Natural killer cell treated with Interleukin-12 subunit alpha and Interleukin-12 subunit beta and Interleukin-15 and Interleukin-18, amount 100 ng/mL, for 72 hours (primary cell): ENCODE measurements around the gene ALDH1L1. TPM values are rescaled to one million over a fixed set of nuclear protein-coding genes. Genes with fewer than 3 reads are reported as not detected.

Experiments used
- ATAC-seq, 2 donors: fragments of 150-1000 bp; cut with Tn5 transposase in 1 of 2; sonication (Bioruptor Pico), chemical (Tn5 transposase) in 1 of 2; 2 replicates each; pipeline ENCODE4 v1.10.0; 2021
- DNase-seq: peaks from one replicate; pipeline ENCODE4 v3.0.0; 2022; ENCODE audit warnings: low spot score
- H3K27ac Mint-ChIP-seq, 2 donors: 1 replicate in 1 of 2; 2 replicates in 1 of 2; pipeline ENCODE4 v1.8.0; 2022; ENCODE audit warnings: mixed read lengths in 2 of 2, mild to moderate bottlenecking in 1 of 2, moderate library complexity in 1 of 2
- H3K27me3 Mint-ChIP-seq, 2 donors: 1 replicate in 1 of 2; 2 replicates in 1 of 2; pipeline ENCODE4 v1.8.0; 2022; ENCODE audit warnings: mixed read lengths in 2 of 2
- H3K36me3 Mint-ChIP-seq: one replicate; pipeline ENCODE4 v1.8.0; 2022; ENCODE audit warnings: mixed read lengths
- H3K4me1 Mint-ChIP-seq, 2 donors: 1 replicate in 1 of 2; 2 replicates in 1 of 2; pipeline ENCODE4 v1.8.0; 2022; ENCODE audit warnings: low read depth in 2 of 2, mixed read lengths in 2 of 2, mild to moderate bottlenecking in 1 of 2
- H3K4me3 Mint-ChIP-seq: one replicate; pipeline ENCODE4 v1.8.0; 2022; ENCODE audit warnings: mixed read lengths
- H3K9me3 Mint-ChIP-seq: 2 replicates; pipeline ENCODE4 v1.8.0; 2022; ENCODE audit warnings: mixed read lengths
- total RNA-seq, 2 donors: library from RNA; stranded (reverse); gene quantifications; one replicate each; pipeline ENCODE4 v1.2.3, GENCODE V29; 2022

ALDH1L1 gene
- total RNA-seq, 2 donors from 2014 or later, result not detected

DNA sequence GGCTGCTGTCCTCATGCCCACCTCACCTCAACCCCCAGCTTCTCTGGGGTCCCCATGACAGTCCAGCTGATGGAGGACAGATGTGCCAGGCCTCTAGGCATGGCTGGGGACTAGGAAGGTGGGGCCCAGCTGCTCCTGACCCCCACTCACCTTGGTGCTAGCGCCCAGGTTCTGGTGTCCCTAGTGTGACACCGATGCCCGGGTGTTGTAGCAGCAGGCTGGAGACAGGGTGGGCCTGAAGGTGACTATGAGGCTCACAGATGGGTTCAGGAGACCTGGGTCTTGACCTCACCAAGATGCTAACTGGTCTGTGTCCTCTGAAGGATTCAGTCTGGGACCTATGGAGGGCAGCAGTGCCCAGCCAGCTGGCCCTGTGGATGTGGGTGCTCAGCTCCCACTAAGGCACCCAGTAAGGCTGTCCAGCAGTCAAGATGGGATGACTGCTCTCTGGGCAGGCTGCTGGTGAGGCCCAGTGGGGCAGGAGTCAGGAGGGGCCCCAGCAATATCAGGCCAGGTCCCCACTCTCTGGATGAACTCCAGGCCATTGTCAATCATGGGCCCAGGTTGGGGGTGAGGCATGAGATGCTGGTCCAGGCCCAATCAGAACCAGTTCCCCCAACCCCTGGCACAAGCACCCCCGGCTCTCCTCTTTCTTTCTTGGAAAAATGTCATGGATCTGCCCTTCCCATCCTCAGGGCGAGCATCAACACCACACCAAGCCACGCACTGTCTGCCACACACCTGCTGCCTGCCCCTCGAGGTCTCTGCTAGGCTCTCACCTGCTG, 33.0 kb downstream of the ALDH1L1 start:
- H3K9me3 Mint-ChIP-seq, result no peaks in the 10 kb centered on the region
- no peaks in the 10 kb centered on the region for H3K36me3 Mint-ChIP-seq
- H3K27ac Mint-ChIP-seq, result no peak overlapping the region
- DNase-seq, result no peak
- H3K4me1 Mint-ChIP-seq, result no peaks in the 10 kb centered on the region
- peaks cover 11 to 13% of the 10 kb centered on the region in 2 donors for H3K27me3 Mint-ChIP-seq
- peak; percentile 33 to 39 for ATAC-seq
- H3K4me3 Mint-ChIP-seq, result no peak overlapping the region

GRCh38 chr3:126146525-126147146, 33.8 kb downstream of the ALDH1L1 start:
- H3K27me3 Mint-ChIP-seq, result peaks cover 15 to 17% of the 10 kb centered on the region in 2 donors
- no peak for DNase-seq
- H3K27ac Mint-ChIP-seq, result no peak overlapping the region

GRCh38 chr3:126146034-126146433, 34.4 kb downstream of the ALDH1L1 start:
- DNase-seq (no peak), ATAC-seq (no peak)
- no peaks in the 10 kb centered on the region for H3K36me3 Mint-ChIP-seq
- peaks cover 20 to 23% of the 10 kb centered on the region in 2 donors for H3K27me3 Mint-ChIP-seq
- H3K4me3 Mint-ChIP-seq, result no peak overlapping the region
- H3K9me3 Mint-ChIP-seq, result no peaks in the 10 kb centered on the region
- no peak overlapping the region for H3K27ac Mint-ChIP-seq
- no peaks in the 10 kb centered on the region for H3K4me1 Mint-ChIP-seq

More at GRCh38 chr3:126146525-126147146, 33.8 kb downstream of the ALDH1L1 start:
- Mint-ChIP-seq H3K9me3 (no peaks in the 10 kb centered on the region), H3K4me1 (no peaks in the 10 kb centered on the region), H3K36me3 (no peaks in the 10 kb centered on the region), H3K4me3 (no peak overlapping the region)
- peak in 1 of 2 donors; percentile 11 for ATAC-seq

DNA sequence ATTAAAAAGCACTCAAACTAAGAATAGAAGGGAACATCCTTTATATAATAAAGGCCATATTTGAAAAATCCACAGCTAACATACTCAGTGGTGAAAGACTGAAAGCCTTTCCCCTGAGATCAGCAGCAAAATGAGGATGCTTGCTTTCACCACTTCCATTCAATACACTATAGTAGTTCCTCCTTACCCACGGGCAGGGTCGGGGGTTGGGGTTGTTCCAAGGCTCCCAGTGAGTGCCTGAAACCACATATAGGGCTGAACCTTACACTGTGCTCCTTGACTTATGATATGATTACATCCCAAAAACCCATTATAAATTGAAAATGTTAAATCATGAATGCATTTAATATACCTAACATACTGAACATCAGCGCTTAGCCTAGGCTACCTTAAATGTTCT, 37.7 kb downstream of the ALDH1L1 start:
- Mint-ChIP-seq H3K27me3 (peaks cover 31 to 55% of the 10 kb centered on the region in 2 donors), H3K9me3 (no peaks in the 10 kb centered on the region), H3K27ac (no peak overlapping the region), H3K4me3 (no peak overlapping the region), H3K36me3 (no peaks in the 10 kb centered on the region), H3K4me1 (no peaks in the 10 kb centered on the region)
- no peak for DNase-seq
- ATAC-seq, result no peak

DNA sequence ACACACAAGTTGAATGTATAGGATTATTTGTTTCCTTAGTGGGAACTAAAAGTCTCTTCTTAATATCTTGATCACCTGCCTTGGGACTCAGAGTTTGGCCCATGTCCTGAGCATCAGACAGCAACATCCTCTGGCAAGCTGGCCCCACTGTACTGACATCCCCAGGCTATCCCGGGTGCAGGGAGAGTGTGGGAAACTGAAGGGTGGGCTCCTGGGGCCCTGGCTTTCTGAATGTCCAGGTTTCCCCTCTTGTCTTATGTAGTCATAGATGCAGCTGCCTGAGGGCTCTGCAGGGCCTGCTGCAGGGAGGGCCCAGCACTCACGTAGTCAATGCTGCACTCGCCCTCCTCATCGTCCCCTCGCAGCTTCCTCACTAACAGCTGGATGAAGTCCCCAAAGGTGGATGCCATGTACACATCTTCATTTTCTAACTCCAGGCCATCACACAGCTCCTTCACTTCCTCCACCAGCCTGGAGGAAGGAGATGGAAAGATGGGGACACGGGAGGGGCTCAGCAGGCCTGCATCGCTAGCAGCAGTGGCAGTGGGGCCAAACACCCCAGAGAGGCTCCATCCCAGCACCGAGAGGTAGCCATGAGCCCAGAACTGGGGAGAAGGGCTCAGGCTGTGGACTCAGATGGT, 42.8 kb downstream of the ALDH1L1 start:
- Mint-ChIP-seq H3K4me3 (no peak overlapping the region), H3K27me3 (peaks cover 23 to 49% of the 10 kb centered on the region in 2 donors), H3K36me3 (no peaks in the 10 kb centered on the region), H3K4me1 (no peaks in the 10 kb centered on the region), H3K27ac (no peak overlapping the region), H3K9me3 (no peaks in the 10 kb centered on the region)
- ATAC-seq, result no peak
- no peak for DNase-seq

- Mint-ChIP-seq H3K4me1 (no peaks in the 10 kb centered on the region), H3K9me3 (no peaks in the 10 kb centered on the region), H3K4me3 (no peak overlapping the region), H3K27me3 (peaks cover 25 to 43% of the 10 kb centered on the region in 2 donors), H3K36me3 (no peaks in the 10 kb centered on the region), H3K27ac (no peak overlapping the region)
- DNase-seq, result no peak
- no peak for ATAC-seq
Observed at GRCh38 chr3:126136428-126137220, 43.8 kb downstream of the ALDH1L1 start.

DNA sequence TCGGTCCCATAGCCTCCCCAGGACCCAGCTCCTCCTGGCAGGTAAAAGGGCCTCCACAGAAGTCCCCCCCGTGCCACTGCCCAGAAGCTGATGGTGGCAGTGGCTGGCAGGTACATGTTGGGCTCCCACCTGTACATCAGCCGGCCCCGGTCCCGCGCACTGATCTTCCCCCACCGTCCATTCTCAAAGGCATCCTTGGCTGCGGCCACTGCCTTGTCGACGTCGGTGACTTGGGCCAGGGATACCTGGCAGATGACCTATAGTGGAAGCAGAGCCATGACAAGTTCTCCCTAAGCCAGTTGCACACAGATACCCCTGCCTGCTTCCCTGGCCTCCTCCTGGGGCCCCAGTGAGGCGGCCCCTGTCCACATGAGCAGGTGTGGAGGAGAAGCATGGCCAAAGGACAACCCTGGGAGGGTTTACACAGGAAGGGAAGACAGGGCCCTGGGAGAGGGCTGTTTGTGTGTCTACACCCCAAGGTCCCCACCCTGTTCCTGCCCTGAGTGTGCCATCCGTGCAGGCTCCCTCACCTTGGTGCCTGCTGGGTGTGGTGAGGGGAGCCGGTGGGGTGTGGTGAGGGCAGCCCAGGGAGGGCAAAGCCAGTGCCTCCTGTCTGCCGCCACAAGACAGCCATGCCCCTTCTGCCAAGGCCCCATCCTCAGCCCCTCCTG, 44.8 kb downstream of the ALDH1L1 start:
- H3K27me3 Mint-ChIP-seq, result peaks cover 17 to 32% of the 10 kb centered on the region in 2 donors
- no peaks in the 10 kb centered on the region for H3K9me3 Mint-ChIP-seq
- no peak overlapping the region for H3K4me3 Mint-ChIP-seq
- no peaks in the 10 kb centered on the region for H3K36me3 Mint-ChIP-seq
- H3K27ac Mint-ChIP-seq, result no peak overlapping the region
- DNase-seq, result no peak
- no peak for ATAC-seq
- H3K4me1 Mint-ChIP-seq, result no peaks in the 10 kb centered on the region

GRCh38 chr3:126135071-126135405, 45.3 kb downstream of the ALDH1L1 start:
- H3K9me3 Mint-ChIP-seq, result no peaks in the 10 kb centered on the region
- no peak overlapping the region for H3K27ac Mint-ChIP-seq
- no peak for DNase-seq
- no peak overlapping the region for H3K4me3 Mint-ChIP-seq
- no peak for ATAC-seq
- H3K4me1 Mint-ChIP-seq, result no peaks in the 10 kb centered on the region
- H3K27me3 Mint-ChIP-seq, result peaks cover 16 to 27% of the 10 kb centered on the region in 2 donors
- no peaks in the 10 kb centered on the region for H3K36me3 Mint-ChIP-seq

DNA sequence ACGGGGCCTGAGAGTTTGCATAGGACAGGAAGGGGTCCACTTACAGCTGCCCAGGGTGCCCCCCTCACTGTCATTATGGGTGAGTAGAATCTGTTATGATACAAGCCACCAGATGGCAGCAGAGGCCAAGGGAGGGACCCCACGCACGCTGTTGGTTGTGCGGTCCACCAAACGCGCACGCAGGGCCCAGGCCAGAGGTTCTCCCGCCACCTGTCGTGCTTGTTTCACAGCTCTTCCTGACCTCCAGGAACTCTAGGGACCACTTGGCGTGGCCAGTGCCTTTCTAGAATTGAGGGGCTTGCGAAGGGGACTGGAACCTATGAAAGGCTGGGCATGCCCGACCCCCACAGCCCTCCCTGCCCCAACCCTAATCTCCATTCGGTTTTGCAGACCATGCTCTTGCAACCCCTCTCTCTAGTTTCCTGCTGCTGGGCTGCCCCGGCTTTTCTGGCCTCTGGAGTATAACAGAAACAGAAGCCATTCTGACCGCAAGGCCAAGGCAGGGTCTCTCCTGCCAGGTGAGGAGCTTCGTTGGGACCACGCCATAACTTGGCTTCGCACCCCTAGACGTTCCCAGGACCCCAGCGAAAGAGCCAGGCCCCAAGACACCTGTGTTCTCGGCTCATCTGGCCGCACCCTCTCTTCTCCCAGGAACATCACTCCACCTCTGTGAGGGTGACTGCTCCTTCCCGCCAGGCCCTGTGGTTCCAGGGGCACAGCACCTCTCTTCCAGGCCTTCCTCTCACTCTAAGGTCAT, 46.0 kb downstream of the ALDH1L1 start:
- Mint-ChIP-seq H3K36me3 (no peaks in the 10 kb centered on the region), H3K27me3 (peaks cover 12 to 20% of the 10 kb centered on the region in 2 donors), H3K4me1 (no peaks in the 10 kb centered on the region), H3K4me3 (no peak overlapping the region), H3K9me3 (no peaks in the 10 kb centered on the region), H3K27ac (no peak overlapping the region)
- ATAC-seq (peak; percentile 54 to 55), DNase-seq (no peak)

DNA sequence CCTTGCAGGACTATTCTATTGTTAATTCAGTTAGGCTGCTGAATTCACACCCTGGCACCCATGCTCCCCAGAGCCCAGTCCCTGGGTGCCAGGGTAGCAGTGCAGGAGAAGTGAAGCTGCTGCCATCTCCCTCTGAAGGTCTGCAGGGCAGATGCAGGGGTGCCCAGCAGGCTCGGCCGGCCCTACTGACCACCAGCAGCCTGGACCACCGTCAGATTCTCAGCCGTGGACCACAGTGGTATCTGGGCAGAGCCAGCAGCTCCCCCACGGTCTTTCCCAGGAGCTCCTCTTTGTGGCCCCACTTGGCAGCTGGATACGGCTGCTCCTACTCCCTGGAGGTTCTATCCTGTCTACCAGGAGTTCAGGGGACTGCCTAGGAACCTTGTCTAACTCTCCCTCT, 46.8 kb downstream of the ALDH1L1 start:
- Mint-ChIP-seq H3K9me3 (no peaks in the 10 kb centered on the region), H3K27ac (no peak overlapping the region), H3K4me1 (no peaks in the 10 kb centered on the region), H3K4me3 (no peak overlapping the region), H3K36me3 (no peaks in the 10 kb centered on the region), H3K27me3 (peaks cover 8 to 15% of the 10 kb centered on the region in 2 donors)
- ATAC-seq, result no peak
- no peak for DNase-seq

DNA sequence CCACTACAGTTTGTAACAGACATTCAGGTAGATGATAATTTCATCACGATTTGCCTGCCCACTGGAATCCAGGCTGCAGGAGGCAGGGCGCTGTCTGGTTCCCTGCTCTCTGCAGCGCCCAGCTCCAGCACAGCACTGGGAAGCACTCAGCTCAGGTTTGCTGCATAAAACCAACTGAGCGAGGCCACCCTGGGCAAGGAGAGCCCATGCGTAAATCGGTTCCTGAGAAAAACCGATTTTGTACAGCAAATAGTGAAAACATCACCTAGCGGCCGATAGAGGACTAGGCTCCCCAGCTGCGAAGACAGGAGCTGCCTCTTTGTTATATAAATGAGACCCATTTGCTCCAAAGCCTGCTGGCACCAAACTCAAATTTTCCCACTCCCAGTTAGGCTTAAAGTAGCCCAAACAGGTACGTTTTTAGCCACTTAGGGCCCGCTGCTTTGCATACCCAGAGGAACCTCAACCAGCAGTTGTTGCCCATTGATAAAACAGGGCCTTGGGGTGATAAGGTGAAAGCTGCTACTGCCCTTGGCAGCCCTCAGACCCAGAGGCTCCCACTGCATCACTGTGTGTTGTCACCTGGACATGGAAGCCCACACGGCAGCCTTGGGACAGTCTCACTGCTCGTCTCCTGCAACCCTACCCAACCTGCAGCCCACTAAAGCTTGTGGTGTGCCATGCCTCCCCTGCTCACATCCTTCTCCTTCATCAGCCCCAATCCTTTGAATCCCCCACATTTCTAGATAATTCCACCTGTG, 47.5 kb downstream of the ALDH1L1 start:
- H3K36me3 Mint-ChIP-seq, result no peaks in the 10 kb centered on the region
- no peak for DNase-seq
- H3K27ac Mint-ChIP-seq, result no peak overlapping the region
- H3K9me3 Mint-ChIP-seq, result no peaks in the 10 kb centered on the region
- no peak for ATAC-seq
- no peaks in the 10 kb centered on the region for H3K4me1 Mint-ChIP-seq
- no peak overlapping the region for H3K4me3 Mint-ChIP-seq
- peaks cover 8% of the 10 kb centered on the region in 2 donors for H3K27me3 Mint-ChIP-seq
